Hepatocyte (in vitro differentiated cells): ENCODE data around the gene DCTPP1.

ENCODE experiments used
- EZH2 ChIP-seq: fragments of 200-600 bp; sonication (generic); IDR thresholded peaks from 2 replicates; pipeline ENCODE4 v1.6.1; 2016; ENCODE audit warnings: antibody characterized with exemption, mild to moderate bottlenecking, borderline replicate concordance
- TF ChIP-seq, protein P1 (sequence below): fragments of 200-600 bp; sonication (generic); IDR thresholded peaks from 2 replicates; pipeline ENCODE4 v1.5.1; 2016; ENCODE audit warnings: antibody characterized with exemption, mild to moderate bottlenecking; ENCODE audit not compliant: poor library complexity

DNA sequence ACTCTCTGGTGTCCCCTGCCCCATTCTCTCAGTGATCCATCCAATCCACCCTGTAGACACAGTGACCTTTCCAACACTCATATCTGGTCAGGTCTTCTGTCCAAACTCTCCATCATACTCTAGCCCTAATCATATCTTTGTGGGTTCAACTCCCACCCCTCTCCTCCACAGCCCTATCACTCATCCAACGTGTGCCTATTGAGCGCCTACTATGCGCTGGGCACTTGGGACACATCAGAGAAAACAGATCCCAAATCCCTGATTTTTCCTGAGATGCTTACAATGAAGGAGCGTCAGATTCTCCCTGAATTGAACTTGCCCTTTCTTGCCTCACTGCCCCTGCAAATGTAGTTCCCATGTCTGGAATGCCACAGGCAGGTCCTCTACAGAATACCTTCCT is 1.8 kb downstream of the DCTPP1 start:
- TF ChIP-seq, protein P1, sequence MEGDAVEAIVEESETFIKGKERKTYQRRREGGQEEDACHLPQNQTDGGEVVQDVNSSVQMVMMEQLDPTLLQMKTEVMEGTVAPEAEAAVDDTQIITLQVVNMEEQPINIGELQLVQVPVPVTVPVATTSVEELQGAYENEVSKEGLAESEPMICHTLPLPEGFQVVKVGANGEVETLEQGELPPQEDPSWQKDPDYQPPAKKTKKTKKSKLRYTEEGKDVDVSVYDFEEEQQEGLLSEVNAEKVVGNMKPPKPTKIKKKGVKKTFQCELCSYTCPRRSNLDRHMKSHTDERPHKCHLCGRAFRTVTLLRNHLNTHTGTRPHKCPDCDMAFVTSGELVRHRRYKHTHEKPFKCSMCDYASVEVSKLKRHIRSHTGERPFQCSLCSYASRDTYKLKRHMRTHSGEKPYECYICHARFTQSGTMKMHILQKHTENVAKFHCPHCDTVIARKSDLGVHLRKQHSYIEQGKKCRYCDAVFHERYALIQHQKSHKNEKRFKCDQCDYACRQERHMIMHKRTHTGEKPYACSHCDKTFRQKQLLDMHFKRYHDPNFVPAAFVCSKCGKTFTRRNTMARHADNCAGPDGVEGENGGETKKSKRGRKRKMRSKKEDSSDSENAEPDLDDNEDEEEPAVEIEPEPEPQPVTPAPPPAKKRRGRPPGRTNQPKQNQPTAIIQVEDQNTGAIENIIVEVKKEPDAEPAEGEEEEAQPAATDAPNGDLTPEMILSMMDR = no peak
- no peak for TF ChIP-seq EZH2
